SHP77 (cell line): ENCODE data around the gene HNRNPUL2.
"Not testable (repeated sequence)": the region's sequence is repeated elsewhere in the genome, so short reads cannot be mapped to it uniquely, and the experiment has no call there.

Source experiments
- DNase-seq, 2 experiments: peaks; one replicate each; lab custom pipeline; 2025; lab: John Stamatoyannopoulos, UW

HNRNPUL2 gene

GRCh38 chr11:62703921-62704320 is 23.3 kb downstream of the HNRNPUL2 start:
- not testable (repeated sequence) for DNase-seq

- no peak for DNase-seq
These were observed 25.0 kb downstream of the HNRNPUL2 start for GRCh38 chr11:62702246-62702645.

- DNase-seq = peak; percentile 42 to 80
These were observed 32.6 kb downstream of the HNRNPUL2 start for GRCh38 chr11:62694455-62695167.

- not testable (repeated sequence) for DNase-seq
These were observed 33.6 kb downstream of the HNRNPUL2 start for GRCh38 chr11:62693624-62694023.

DNA sequence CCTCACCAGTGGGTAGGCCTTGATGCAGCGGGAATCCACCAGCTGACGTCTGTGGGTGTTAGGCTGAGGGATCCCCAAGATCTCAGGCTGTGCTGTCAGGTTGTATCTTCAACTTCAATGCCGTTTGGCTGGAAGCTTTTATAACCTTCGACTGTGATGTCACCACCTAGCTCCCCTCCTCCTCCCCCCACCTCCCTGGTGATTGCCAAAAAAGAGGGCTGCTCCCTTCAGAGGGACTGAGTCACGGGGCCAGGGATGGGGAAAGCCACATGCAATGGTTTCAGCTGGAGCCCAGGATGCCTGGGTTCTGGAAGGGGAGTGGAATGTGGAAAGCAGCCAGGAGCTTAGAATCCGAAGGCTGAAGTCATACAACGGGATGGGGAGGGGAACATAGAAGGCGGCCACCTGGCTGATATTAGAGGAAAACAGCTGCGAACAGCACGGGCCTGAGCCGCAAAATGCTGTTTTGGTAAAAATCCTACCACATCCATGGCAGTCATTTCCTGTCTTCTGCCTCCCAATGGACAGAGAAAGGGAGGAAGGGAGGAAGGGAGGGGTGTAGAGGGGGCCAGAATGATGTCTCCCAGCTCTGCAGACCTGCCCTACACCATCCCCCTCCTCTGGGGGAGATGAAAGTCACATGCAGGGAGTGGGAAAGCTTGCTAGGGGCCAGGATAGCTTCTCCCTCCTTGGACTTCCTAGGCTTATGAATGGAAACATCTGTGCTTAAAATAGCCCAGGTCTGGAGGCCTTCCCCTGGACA is 37.7 kb downstream of the HNRNPUL2 start, which contains the start of gene LRRN4CL:
Gene LRRN4CL (minus strand): TSS at position 110 of the 763 bp plus-strand sequence. CDS start 1,022 bp downstream, outside the sequence.
- no peak for DNase-seq

DNA sequence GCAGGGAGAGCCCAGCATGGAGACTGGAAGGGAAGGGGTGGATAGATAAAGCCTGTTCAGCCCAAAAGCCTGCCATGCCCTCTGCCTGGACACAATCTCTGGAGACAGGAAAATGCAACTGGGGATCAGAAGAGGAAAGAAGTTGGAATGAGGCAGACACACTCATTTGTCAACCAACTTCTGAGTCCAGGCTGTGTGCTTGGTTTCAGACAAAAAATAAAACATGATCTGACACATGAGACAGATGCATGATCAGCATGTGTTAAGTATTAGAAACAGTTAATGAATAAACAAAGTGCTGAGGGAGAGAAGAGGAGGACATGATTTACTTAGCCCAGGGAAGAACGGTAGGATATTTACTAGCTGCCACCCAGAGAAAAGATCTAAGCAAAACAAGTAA is 38.8 kb downstream of the HNRNPUL2 start:
- DNase-seq = no peak

DNA sequence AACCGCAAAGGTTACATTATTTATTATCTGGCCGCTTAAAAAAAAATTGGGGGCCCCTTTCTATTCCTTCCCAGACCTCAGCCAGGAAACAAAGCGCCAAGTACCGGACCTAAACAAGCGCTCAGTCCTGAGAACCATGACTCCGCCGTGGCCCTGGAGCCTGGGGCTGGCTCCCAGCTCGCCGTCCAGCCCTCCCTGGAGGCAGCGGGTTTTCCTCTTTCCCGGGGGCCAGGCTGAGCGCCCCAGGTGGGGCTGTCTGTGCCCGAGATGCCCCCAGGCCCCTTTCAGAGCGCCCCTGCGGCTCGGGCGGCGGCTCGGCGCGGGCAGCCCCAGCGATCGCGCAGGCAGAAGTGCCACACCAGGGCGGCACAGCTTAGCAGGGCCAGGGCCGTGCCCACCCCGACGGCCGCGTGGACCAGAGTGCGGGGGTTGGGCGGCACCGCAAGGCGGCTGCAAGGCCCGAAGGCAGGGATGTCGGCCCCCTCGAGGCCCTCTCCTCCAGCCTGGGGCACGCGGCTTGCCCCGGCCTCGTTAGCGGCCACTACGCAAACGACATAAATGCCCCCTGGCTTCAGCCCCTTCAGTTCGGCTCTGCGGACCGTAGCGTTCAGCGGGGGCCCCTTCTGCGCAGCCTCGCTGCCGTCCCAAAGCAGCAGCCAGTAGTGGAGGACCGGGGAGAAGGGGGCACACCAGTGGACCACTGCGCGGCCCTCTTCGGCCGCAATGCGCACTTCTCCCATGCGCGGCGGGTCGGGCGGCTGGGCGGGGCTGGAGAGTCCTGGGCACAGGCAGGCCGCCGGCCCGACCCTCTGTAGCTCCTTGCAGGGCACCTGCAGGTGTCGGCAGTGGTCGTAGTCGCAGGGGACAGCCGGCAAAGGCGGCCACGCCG is 39.5 kb downstream of the HNRNPUL2 start:
- DNase-seq = no peak

DNA sequence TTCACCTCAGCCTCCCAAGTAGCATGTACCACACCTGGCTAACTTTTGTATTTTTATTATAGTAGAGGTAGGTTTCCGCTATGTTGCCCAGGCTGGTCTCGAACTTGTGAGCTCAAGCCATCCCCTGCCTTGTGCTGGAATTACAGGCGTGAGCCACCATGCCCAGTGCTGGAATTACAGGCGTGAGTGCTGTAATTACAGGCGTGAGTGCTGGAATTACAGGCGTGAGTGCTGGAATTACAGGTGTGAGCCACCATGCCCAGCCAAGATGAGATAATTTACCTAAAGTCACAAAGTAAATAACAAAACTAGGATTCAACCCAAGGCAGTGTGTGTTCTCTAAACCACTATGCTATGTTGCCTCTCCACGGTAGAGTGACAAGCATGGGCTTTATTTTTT is 44.7 kb downstream of the HNRNPUL2 start:
- no peak for DNase-seq

DNA sequence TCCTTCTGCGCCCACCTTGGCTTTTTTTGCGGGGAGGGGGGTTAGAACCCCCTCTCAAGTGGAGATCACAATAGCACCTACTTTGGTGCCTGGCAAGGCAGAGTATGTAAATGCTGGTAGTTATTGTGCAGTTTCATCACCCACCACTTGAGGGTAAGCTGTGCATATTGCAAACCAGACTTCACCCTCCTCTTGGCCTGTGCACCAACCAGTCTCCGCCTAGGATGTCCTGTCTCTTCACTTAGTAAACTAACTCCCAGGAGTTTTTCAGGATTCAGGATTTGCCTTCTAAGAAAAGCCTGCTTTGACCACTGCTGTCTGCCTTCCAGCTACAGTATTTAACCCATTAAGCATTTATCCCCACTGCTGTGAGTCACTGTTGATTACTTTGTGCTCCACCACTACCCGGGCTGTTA is 46.4 kb downstream of the HNRNPUL2 start:
- peak; percentile 76 for DNase-seq

DNA sequence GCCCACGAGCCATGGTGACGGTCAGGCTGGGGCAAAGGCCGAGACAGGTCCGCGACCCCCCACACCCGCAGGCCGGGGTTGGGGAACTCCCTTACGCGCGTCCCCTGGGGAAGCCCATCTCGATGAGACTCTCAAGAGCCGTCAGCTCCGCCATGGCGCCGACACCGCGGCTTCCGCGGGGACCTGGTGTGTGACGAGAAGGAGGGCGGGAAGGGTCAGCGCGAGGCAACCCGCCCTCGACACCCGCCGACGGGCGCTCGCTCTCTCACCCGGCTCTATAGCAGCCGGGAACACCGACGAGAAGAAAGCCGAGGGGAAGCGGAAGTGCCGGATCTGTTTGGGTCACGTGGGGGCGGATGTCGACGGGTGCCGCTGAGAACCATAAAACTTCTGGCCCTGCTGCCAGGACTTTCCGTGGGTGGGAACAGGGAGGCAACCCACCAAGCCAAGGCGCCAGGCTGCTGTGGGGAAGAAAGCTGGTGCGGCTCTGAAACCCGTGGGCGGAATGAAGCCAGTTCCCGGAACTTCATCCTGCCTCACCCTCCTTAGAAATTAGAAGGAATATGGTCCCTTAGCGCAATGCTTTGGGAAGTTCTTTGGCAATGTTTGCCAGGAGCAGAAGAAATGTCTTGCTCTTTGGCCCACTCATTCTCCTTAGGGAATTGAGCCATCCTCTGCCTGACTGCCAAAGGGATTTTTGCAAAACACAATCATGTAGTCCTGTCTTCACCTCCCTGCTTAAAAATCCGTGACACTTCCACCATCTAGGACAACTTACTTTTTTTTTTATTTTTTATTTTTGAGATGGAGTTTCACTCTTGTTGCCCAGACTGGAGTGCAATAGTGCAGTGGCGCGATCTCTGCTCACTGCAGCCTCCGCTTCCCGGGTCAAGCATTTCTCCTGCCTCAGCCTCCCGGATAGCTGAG is 48.2 kb downstream of the HNRNPUL2 start, which contains the start of gene UBXN1:
Gene UBXN1 (minus strand): TSS at position 304 of the 927 bp plus-strand sequence. CDS start 150 bp downstream, at position 154.
- peak; percentile 82 to 92 for DNase-seq

- no peak for DNase-seq
These were observed 48.9 kb downstream of the HNRNPUL2 start for GRCh38 chr11:62678433-62678769.

GRCh38 chr11:62677714-62678113 is 49.5 kb downstream of the HNRNPUL2 start:
- no peak for DNase-seq

GRCh38 chr11:62677156-62677555 is 50.1 kb downstream of the HNRNPUL2 start:
- DNase-seq = no peak

DNA sequence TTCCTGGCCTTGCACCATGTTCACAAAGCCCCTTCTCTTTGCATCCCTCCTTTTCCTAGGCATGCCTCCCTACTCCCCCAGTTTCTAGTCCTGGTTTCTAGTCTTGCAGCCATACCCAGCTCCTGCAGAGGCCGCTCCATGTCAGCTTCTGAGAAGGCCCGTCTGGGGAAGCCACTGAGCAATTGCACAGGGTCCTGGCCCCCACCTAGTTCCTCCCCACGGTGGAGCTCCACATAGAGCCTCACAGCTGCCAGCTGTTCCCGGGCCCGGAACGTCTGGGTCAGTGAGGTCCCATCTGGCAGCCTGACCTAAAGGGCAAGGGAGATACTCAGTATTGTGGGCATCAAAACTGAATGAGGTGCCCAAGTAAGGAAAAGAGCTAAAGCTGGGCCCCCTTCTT is 50.6 kb downstream of the HNRNPUL2 start:
- DNase-seq = no peak

DNA sequence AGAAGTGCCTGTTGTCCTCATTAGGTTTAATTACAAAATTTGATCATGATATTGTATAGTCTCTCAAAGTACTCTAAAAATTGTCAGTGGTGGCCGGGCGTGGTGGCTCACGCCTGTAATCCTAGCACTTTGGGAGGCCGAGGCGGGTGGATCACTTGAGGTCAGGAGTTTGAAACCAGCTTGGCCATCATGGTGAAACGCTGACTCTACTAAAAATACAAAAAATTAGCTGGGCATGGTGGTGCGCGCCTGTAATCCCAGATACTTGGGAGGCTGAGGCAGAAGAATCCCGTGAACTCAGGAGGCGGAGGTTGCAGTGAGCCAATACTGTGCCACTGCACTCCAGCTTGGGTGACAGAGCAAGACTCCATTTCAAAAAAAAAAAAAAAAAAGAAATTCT is 51.8 kb downstream of the HNRNPUL2 start:
- DNase-seq = not testable (repeated sequence)

GRCh38 chr11:62673196-62673525 is 54.1 kb downstream of the HNRNPUL2 start:
- DNase-seq = no peak

GRCh38 chr11:62671608-62672389 is 55.5 kb downstream of the HNRNPUL2 start, which contains the start of the genes LBHD1 and UQCC3:
Gene LBHD1, minus strand, starts transcription at chr11:62672267. Its CDS starts 2,236 bp downstream, at chr11:62670031.
Gene UQCC3, plus strand, starts transcription at chr11:62671673. Its CDS starts 73 bp downstream, at chr11:62671746.
- peak; percentile 70 to 88 for DNase-seq

DNA sequence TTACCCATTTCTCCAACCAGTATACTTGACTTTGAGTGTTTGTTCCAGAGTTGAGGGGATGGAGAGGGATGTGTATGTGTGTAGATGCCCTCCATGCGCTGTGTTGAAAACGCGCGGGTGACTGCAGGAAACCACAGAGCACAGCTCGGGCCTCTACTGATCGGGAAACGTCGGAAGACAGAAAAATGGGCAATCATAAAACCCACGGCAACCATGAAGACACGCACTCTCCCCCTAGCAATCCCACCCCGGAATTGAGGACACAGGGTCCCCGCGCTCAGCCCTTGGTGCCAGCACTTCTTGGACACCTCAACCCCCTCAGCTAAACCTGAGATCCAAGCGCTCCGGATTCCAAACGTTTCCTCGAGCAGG is 56.0 kb downstream of the HNRNPUL2 start:
- DNase-seq = no peak

DNA sequence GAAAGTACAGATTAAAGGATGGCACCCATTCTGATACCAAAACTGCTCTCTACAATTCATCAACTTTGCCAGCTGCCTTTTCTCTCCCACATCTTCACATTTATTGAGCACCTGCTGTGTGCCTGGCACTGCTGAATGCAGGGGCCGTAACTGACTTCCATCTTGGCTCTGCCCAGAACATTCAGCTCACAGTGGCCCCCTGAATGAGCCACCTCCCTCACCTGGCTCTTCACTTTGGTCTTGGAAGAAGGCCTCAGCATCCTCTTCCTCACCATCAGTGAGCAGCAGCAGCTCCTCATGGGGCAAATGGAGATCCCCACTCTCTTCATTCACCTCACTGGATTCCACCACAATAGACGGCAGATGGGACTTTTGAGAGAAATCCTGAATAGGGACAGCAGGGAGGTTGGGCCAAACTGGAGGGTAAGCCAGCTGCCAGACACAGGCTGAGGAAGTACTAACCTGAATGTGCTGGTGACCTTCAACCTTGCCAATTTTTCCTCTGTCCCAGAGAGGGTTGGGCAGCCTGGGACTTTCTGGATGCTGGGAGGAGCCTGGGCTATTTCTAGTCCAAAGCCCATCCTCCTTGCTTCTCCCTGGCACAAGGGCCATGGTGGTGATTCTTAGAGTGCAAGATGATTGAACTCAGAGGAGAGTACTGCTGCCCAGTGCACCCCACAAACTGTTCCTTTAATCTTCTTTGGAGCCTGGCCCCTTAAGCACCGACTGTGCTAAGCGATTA is 57.7 kb downstream of the HNRNPUL2 start:
- DNase-seq = no peak

- no peak for DNase-seq
These were observed 59.8 kb downstream of the HNRNPUL2 start for GRCh38 chr11:62667460-62667859.
